HEK293 (cell line): ENCODE data around the gene AATK.

ENCODE experiments used
- CTCF ChIA-PET: fragments of 350-600 bp; formaldehyde crosslinking; extraction: SDS; loops from one replicate; lab custom pipeline; 2021; ENCODE audit warnings: antibody characterized with exemption; lab: Yijun Ruan, JAX
- POLR2A ChIA-PET: fragments of 300-600 bp; formaldehyde crosslinking; extraction: SDS; loops from one replicate; lab custom pipeline; 2020; ENCODE audit warnings: antibody characterized with exemption, inconsistent platforms; lab: Yijun Ruan, JAX
- H3K27ac ChIP-seq: fragments of 200-500 bp; sonication (Bioruptor generic); 2 replicates; pipeline ENCODE4 v1.5.1; 2014; ENCODE audit warnings: low read depth, low read length, control low read depth, inconsistent platforms; ENCODE audit errors: extremely low read depth
- H3K36me3 ChIP-seq, 2 experiments: fragments of 200-500 bp in 1 of 2; sonication (Bioruptor generic) in 1 of 2; 1 replicate in 1 of 2; 2 replicates in 1 of 2; pipeline ENCODE4 v1.5.1; 2014 to 2017; ENCODE audit warnings: inconsistent platforms in 2 of 2, low read length in 2 of 2; ENCODE audit not compliant: control insufficient read depth in 2 of 2, insufficient read depth in 1 of 2
- H3K4me1 ChIP-seq: fragments of 200-500 bp; sonication (Bioruptor generic); 2 replicates; pipeline ENCODE4 v1.5.1; 2014; ENCODE audit warnings: mild to moderate bottlenecking, low read length, inconsistent platforms; ENCODE audit not compliant: control insufficient read depth, insufficient read depth
- H3K4me3 ChIP-seq: 2 replicates; pipeline ENCODE4 v1.5.1; 2011; ENCODE audit warnings: low read depth, mild to moderate bottlenecking, control low read depth, low read length, moderate library complexity
- H3K9me3 ChIP-seq: fragments of 200-500 bp; sonication (Bioruptor generic); 2 replicates; pipeline ENCODE4 v1.5.1; 2014; ENCODE audit warnings: low read depth, low read length, inconsistent platforms; ENCODE audit not compliant: control insufficient read depth, insufficient read depth
- GLIS2 ChIP-seq: fragments of 450-650 bp; formaldehyde crosslinking; IDR thresholded peaks from 2 replicates; pipeline ENCODE4 v1.5.1; 2016; ENCODE audit warnings: missing biosample characterization, missing genetic modification characterization
- HOXD13 ChIP-seq: sonication (generic); formaldehyde crosslinking; IDR thresholded peaks from 2 replicates; pipeline ENCODE4 v1.8.0; 2022; ENCODE audit warnings: missing genetic modification reagents, borderline replicate concordance
- KLF7 ChIP-seq: fragments of 450-650 bp; formaldehyde crosslinking; IDR thresholded peaks from 2 replicates; pipeline ENCODE4 v1.5.1; 2016; ENCODE audit warnings: missing biosample characterization, missing genetic modification characterization, borderline replicate concordance
- PRDM10 ChIP-seq: fragments of 450-650 bp; formaldehyde crosslinking; IDR thresholded peaks from 2 replicates; pipeline ENCODE4 v1.5.1; 2016; ENCODE audit warnings: missing biosample characterization, missing genetic modification characterization
- YY1 ChIP-seq: fragments of 450-650 bp; formaldehyde crosslinking; IDR thresholded peaks from 2 replicates; pipeline ENCODE4 v1.5.1; 2018; ENCODE audit warnings: missing biosample characterization, missing genetic modification characterization
- ZBTB21 ChIP-seq: fragments of 450-650 bp; formaldehyde crosslinking; IDR thresholded peaks from 2 replicates; pipeline ENCODE4 v1.5.1; 2017; ENCODE audit warnings: missing biosample characterization, missing genetic modification characterization
- ZNF157 ChIP-seq: fragments of 450-650 bp; formaldehyde crosslinking; IDR thresholded peaks from 2 replicates; pipeline ENCODE4 v1.5.1; 2016; ENCODE audit warnings: missing biosample characterization, missing genetic modification characterization
- ZNF280C ChIP-seq: fragments of 450-650 bp; formaldehyde crosslinking; IDR thresholded peaks from 2 replicates; pipeline ENCODE4 v1.5.1; 2016; ENCODE audit warnings: missing biosample characterization, missing genetic modification characterization
- ZNF292 ChIP-seq: fragments of 450-650 bp; formaldehyde crosslinking; IDR thresholded peaks from 2 replicates; pipeline ENCODE4 v1.5.1; 2016; ENCODE audit warnings: low read depth, missing biosample characterization, missing genetic modification characterization, borderline replicate concordance
- ZNF366 ChIP-seq: fragments of 450-650 bp; formaldehyde crosslinking; conservative IDR thresholded peaks from 2 replicates; pipeline ENCODE4 v1.5.1; 2016; ENCODE audit warnings: missing biosample characterization, missing genetic modification characterization
- ZNF37A ChIP-seq: fragments of 450-650 bp; IDR thresholded peaks from 2 replicates; pipeline ENCODE4 v1.5.1; 2018; ENCODE audit warnings: missing biosample characterization, missing genetic modification characterization
- ZNF521 ChIP-seq: fragments of 450-650 bp; formaldehyde crosslinking; IDR thresholded peaks from 2 replicates; pipeline ENCODE4 v1.5.1; 2017; ENCODE audit warnings: missing biosample characterization, mild to moderate bottlenecking, missing genetic modification characterization
- ZNF560 ChIP-seq: fragments of 450-650 bp; formaldehyde crosslinking; IDR thresholded peaks from 2 replicates; pipeline ENCODE4 v1.5.1; 2017; ENCODE audit warnings: missing biosample characterization, missing genetic modification characterization, borderline replicate concordance
- ZNF621 ChIP-seq: fragments of 450-650 bp; formaldehyde crosslinking; IDR thresholded peaks from 2 replicates; pipeline ENCODE4 v1.5.1; 2017; ENCODE audit warnings: missing biosample characterization, missing genetic modification characterization
- ZNF830 ChIP-seq: fragments of 450-650 bp; IDR thresholded peaks from 2 replicates; pipeline ENCODE4 v1.5.0; 2018; ENCODE audit warnings: missing biosample characterization, missing genetic modification characterization, low read depth, mild to moderate bottlenecking, moderate library complexity
- TF ChIP-seq, protein P1 (sequence below): fragments of 450-650 bp; formaldehyde crosslinking; IDR thresholded peaks from 2 replicates; pipeline ENCODE4 v1.5.1; 2016; ENCODE audit warnings: missing biosample characterization, missing genetic modification characterization
- TF ChIP-seq, protein P2 (sequence below): fragments of 450-650 bp; formaldehyde crosslinking; IDR thresholded peaks from 2 replicates; pipeline ENCODE4 v1.5.1; 2016; ENCODE audit warnings: missing biosample characterization, missing genetic modification characterization, borderline replicate concordance
- TF ChIP-seq, protein P3 (sequence below): fragments of 450-650 bp; formaldehyde crosslinking; IDR thresholded peaks from 2 replicates; pipeline ENCODE4 v1.5.1; 2017; ENCODE audit warnings: missing biosample characterization, missing genetic modification characterization

AATK gene

GRCh38 chr17:81200695-81201580 lies 34.9 kb upstream of the AATK start (continued):
- TF ChIP-seq, protein P1, sequence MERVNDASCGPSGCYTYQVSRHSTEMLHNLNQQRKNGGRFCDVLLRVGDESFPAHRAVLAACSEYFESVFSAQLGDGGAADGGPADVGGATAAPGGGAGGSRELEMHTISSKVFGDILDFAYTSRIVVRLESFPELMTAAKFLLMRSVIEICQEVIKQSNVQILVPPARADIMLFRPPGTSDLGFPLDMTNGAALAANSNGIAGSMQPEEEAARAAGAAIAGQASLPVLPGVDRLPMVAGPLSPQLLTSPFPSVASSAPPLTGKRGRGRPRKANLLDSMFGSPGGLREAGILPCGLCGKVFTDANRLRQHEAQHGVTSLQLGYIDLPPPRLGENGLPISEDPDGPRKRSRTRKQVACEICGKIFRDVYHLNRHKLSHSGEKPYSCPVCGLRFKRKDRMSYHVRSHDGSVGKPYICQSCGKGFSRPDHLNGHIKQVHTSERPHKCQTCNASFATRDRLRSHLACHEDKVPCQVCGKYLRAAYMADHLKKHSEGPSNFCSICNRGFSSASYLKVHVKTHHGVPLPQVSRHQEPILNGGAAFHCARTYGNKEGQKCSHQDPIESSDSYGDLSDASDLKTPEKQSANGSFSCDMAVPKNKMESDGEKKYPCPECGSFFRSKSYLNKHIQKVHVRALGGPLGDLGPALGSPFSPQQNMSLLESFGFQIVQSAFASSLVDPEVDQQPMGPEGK: peak; percentile 27; the same call in 1 of the 2 replicates
- TF ChIP-seq PRDM10 (tag by site-specific recombination) (no peak), HOXD13 (CRISPR knock-in tag) (no peak)

DNA sequence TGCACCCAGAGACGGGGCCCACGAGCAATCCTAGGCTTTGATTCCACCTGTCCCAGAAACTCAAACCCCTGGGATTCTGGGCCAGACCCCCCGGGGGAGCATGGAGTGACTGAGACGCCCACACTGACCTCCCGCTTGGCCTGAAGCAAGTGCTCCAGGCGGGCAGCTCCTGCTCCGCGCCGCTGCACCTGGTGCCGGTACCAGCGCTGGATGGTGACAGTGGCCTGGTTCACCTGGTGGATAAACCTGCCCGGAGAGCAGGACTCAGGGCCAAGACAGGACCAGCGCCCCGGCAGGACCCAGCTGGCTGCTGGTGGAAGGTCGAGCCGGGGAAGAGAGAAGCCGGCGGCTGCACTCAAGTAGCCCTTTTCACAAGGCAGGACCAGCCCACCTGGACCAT lies 34.2 kb upstream of the AATK start:
- H3K36me3 ChIP-seq: peaks cover 3 to 77% of the 10 kb centered on the region in 2 experiments; a peak in 2 of 3 replicates
- ChIA-PET CTCF (interaction anchor here (0.9 to 2.1 kb wide), 9 partner anchors 10 to 57 kb away, joined by 3 to 12 read pairs (median 4); partner anchors contain the start of genes NDUFAF8, PVALEF and TEPSIN), POLR2A (interaction anchor here (0.7 to 1.3 kb wide), 3 partner anchors 23 to 380 kb away, joined by 3 read pairs; partner anchors contain the start of gene CEP131)
- H3K4me3 ChIP-seq: no peak overlapping the region
- H3K9me3 ChIP-seq: no peaks in the 10 kb centered on the region
- H3K4me1 ChIP-seq: no peaks in the 10 kb centered on the region
- TF ChIP-seq, protein P2, sequence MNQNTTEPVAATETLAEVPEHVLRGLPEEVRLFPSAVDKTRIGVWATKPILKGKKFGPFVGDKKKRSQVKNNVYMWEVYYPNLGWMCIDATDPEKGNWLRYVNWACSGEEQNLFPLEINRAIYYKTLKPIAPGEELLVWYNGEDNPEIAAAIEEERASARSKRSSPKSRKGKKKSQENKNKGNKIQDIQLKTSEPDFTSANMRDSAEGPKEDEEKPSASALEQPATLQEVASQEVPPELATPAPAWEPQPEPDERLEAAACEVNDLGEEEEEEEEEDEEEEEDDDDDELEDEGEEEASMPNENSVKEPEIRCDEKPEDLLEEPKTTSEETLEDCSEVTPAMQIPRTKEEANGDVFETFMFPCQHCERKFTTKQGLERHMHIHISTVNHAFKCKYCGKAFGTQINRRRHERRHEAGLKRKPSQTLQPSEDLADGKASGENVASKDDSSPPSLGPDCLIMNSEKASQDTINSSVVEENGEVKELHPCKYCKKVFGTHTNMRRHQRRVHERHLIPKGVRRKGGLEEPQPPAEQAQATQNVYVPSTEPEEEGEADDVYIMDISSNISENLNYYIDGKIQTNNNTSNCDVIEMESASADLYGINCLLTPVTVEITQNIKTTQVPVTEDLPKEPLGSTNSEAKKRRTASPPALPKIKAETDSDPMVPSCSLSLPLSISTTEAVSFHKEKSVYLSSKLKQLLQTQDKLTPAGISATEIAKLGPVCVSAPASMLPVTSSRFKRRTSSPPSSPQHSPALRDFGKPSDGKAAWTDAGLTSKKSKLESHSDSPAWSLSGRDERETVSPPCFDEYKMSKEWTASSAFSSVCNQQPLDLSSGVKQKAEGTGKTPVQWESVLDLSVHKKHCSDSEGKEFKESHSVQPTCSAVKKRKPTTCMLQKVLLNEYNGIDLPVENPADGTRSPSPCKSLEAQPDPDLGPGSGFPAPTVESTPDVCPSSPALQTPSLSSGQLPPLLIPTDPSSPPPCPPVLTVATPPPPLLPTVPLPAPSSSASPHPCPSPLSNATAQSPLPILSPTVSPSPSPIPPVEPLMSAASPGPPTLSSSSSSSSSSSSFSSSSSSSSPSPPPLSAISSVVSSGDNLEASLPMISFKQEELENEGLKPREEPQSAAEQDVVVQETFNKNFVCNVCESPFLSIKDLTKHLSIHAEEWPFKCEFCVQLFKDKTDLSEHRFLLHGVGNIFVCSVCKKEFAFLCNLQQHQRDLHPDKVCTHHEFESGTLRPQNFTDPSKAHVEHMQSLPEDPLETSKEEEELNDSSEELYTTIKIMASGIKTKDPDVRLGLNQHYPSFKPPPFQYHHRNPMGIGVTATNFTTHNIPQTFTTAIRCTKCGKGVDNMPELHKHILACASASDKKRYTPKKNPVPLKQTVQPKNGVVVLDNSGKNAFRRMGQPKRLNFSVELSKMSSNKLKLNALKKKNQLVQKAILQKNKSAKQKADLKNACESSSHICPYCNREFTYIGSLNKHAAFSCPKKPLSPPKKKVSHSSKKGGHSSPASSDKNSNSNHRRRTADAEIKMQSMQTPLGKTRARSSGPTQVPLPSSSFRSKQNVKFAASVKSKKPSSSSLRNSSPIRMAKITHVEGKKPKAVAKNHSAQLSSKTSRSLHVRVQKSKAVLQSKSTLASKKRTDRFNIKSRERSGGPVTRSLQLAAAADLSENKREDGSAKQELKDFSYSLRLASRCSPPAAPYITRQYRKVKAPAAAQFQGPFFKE (tag by site-specific recombination): no peak
- TF ChIP-seq ZNF280C (tag by site-specific recombination) (no peak), ZNF621 (tag by site-specific recombination) (no peak), ZNF37A (tag by site-specific recombination) (no peak), ZNF560 (tag by site-specific recombination) (no peak), ZBTB21 (no peak), ZNF366 (tag by site-specific recombination) (no peak), ZNF292 (tag by site-specific recombination) (no peak), GLIS2 (tag by site-specific recombination) (no peak), ZNF157 (no peak), ZNF830 (tag by site-specific recombination) (no peak), ZNF521 (no peak), YY1 (tag by site-specific recombination) (no peak), KLF7 (tag by site-specific recombination) (no peak)
- TF ChIP-seq, protein P3, sequence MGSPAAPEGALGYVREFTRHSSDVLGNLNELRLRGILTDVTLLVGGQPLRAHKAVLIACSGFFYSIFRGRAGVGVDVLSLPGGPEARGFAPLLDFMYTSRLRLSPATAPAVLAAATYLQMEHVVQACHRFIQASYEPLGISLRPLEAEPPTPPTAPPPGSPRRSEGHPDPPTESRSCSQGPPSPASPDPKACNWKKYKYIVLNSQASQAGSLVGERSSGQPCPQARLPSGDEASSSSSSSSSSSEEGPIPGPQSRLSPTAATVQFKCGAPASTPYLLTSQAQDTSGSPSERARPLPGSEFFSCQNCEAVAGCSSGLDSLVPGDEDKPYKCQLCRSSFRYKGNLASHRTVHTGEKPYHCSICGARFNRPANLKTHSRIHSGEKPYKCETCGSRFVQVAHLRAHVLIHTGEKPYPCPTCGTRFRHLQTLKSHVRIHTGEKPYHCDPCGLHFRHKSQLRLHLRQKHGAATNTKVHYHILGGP (tag by site-specific recombination): no peak
- no peak overlapping the region for H3K27ac ChIP-seq
